Stimulated activated CD8-positive, alpha-beta memory T cell treated with anti-CD3 and anti-CD28 coated beads, Interleukin-15, amount 100 ng/mL, for 1 hour (primary cell): ENCODE measurements around the gene SLC28A2.

ENCODE experiments used
- DNase-seq: peaks from one replicate; pipeline ENCODE4 v3.0.0-alpha.2; 2020; ENCODE audit warnings: low read depth

SLC28A2 gene

DNA sequence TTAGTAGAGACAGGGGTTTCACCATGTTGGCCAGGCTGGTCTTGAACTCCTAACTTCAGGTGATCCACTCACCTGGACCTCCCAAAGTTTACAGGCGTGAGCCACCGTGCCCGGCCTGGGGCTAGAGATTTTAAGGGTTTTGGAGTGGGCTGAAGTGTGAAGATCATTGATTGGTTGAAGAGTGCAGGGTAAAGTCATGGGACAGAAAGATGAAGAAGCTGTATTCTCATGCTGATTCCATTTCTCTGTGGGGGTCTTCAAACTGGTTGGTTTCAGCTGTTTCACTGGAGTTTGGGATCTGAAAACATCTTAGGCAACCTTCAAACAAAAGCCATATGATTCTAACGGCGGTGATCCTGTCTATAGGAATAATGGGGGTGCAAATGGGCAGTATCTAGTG lies 74.2 kb downstream of the SLC28A2 start:
- DNase-seq, result no peak

GRCh38 chr15:45326741-45327140 lies 74.7 kb downstream of the SLC28A2 start:
- DNase-seq, result no peak
